ENCODE results near the gene GALE. TPM values are rescaled to one million over a fixed set of nuclear protein-coding genes. Genes with fewer than 3 reads are reported as not detected.

Gene GALE
- total RNA-seq, 1 donor from 2014 or later = 62.4 TPM

- Mint-ChIP-seq H3K4me3 (peak within 1 kb of the TSS; percentile 94), H3K27ac (peak within 1 kb of the TSS; percentile 89), H3K27me3 (ENCODE audit: insufficient read depth) (no peaks in the 10 kb centered on the region), H3K36me3 (ENCODE audit: low read depth) (no peaks in the 10 kb centered on the region), H3K4me1 (ENCODE audit: low read depth) (peaks cover 15% of the 10 kb centered on the region), H3K9me3 (no peaks in the 10 kb centered on the region)
- DNase-seq (ENCODE audit: low spot score) = peak; percentile 81
- intact Hi-C loops (cut with micrococcal nuclease) = loop anchor here (1.0 kb wide), 6 partner anchors 13 to 457 kb away; partner anchors contain the start of genes FUCA1, GALE, PITHD1 and PNRC2
Observed at GRCh38 chr1:23825076-23825761, 24.7 kb upstream of the GALE start, which contains the start of gene HMGCL. Gene HMGCL, minus strand, starts transcription at chr1:23825429. Its CDS starts 14 bp downstream, at chr1:23825415.

- DNase-seq (ENCODE audit: low spot score) = no peak
- H3K27ac Mint-ChIP-seq = peak overlapping the region; percentile 89
- peak overlapping the region; percentile 94 for H3K4me3 Mint-ChIP-seq
- no peaks in the 10 kb centered on the region for H3K27me3 Mint-ChIP-seq (ENCODE audit: insufficient read depth)
- H3K4me1 Mint-ChIP-seq (ENCODE audit: low read depth) = peaks cover 15% of the 10 kb centered on the region
- intact Hi-C loops (cut with micrococcal nuclease) = loop anchor here (1.0 kb wide), 6 partner anchors 14 to 456 kb away; partner anchors contain the start of genes FUCA1, GALE, PITHD1 and PNRC2
- H3K36me3 Mint-ChIP-seq (ENCODE audit: low read depth) = no peaks in the 10 kb centered on the region
- no peaks in the 10 kb centered on the region for H3K9me3 Mint-ChIP-seq
Observed at GRCh38 chr1:23824711-23825075, 24.1 kb upstream of the GALE start.

- no peak for DNase-seq (ENCODE audit: low spot score)
- H3K4me3 Mint-ChIP-seq = peak overlapping the region; percentile 94
- H3K9me3 Mint-ChIP-seq = no peaks in the 10 kb centered on the region
- H3K36me3 Mint-ChIP-seq (ENCODE audit: low read depth) = no peaks in the 10 kb centered on the region
- peak overlapping the region; percentile 27 for H3K27ac Mint-ChIP-seq
- peaks cover 15% of the 10 kb centered on the region for H3K4me1 Mint-ChIP-seq (ENCODE audit: low read depth)
- intact Hi-C loops (cut with micrococcal nuclease) = no loop called here
- H3K27me3 Mint-ChIP-seq (ENCODE audit: insufficient read depth) = no peaks in the 10 kb centered on the region
Observed at GRCh38 chr1:23823767-23824166, 23.2 kb upstream of the GALE start.

GRCh38 chr1:23817633-23818032 is 17.1 kb upstream of the GALE start:
- Mint-ChIP-seq H3K27me3 (ENCODE audit: insufficient read depth) (no peaks in the 10 kb centered on the region), H3K36me3 (ENCODE audit: low read depth) (peaks cover 18% of the 10 kb centered on the region), H3K4me1 (ENCODE audit: low read depth) (no peaks in the 10 kb centered on the region), H3K27ac (no peak overlapping the region), H3K4me3 (no peak overlapping the region), H3K9me3 (no peaks in the 10 kb centered on the region)
- no peak for DNase-seq (ENCODE audit: low spot score)
- intact Hi-C loops (cut with micrococcal nuclease) = no loop called here

- DNase-seq (ENCODE audit: low spot score) = no peak
- Mint-ChIP-seq H3K36me3 (ENCODE audit: low read depth) (peaks cover 21% of the 10 kb centered on the region), H3K27ac (no peak overlapping the region), H3K4me3 (no peak overlapping the region), H3K9me3 (no peaks in the 10 kb centered on the region), H3K4me1 (ENCODE audit: low read depth) (no peaks in the 10 kb centered on the region), H3K27me3 (ENCODE audit: insufficient read depth) (no peaks in the 10 kb centered on the region)
- intact Hi-C loops (cut with micrococcal nuclease) = no loop called here
Observed at GRCh38 chr1:23816906-23817305, 16.4 kb upstream of the GALE start.

GRCh38 chr1:23816361-23816760 is 15.8 kb upstream of the GALE start:
- peaks cover 22% of the 10 kb centered on the region for H3K36me3 Mint-ChIP-seq (ENCODE audit: low read depth)
- H3K4me1 Mint-ChIP-seq (ENCODE audit: low read depth) = no peaks in the 10 kb centered on the region
- no peaks in the 10 kb centered on the region for H3K9me3 Mint-ChIP-seq
- no peaks in the 10 kb centered on the region for H3K27me3 Mint-ChIP-seq (ENCODE audit: insufficient read depth)
- no peak overlapping the region for H3K27ac Mint-ChIP-seq
- H3K4me3 Mint-ChIP-seq = no peak overlapping the region
- no peak for DNase-seq (ENCODE audit: low spot score)
- intact Hi-C loops (cut with micrococcal nuclease) = no loop called here

GRCh38 chr1:23814016-23814415 is 13.5 kb upstream of the GALE start:
- H3K4me1 Mint-ChIP-seq (ENCODE audit: low read depth) = peaks cover 13% of the 10 kb centered on the region

GRCh38 chr1:23810818-23811540 is 10.4 kb upstream of the GALE start:
- Mint-ChIP-seq H3K27me3 (ENCODE audit: insufficient read depth) (no peaks in the 10 kb centered on the region), H3K36me3 (ENCODE audit: low read depth) (peaks cover 20% of the 10 kb centered on the region)

More at GRCh38 chr1:23814016-23814415, 13.5 kb upstream of the GALE start:
- intact Hi-C loops (cut with micrococcal nuclease) = no loop called here
- Mint-ChIP-seq H3K36me3 (ENCODE audit: low read depth) (peaks cover 24% of the 10 kb centered on the region), H3K27ac (no peak overlapping the region), H3K9me3 (no peaks in the 10 kb centered on the region), H3K4me3 (no peak overlapping the region), H3K27me3 (ENCODE audit: insufficient read depth) (no peaks in the 10 kb centered on the region)
- DNase-seq (ENCODE audit: low spot score) = no peak

GRCh38 chr1:23809751-23810171 is 9.2 kb upstream of the GALE start:
- Mint-ChIP-seq H3K4me3 (no peak overlapping the region), H3K4me1 (ENCODE audit: low read depth) (peaks cover 19% of the 10 kb centered on the region), H3K27ac (no peak overlapping the region), H3K36me3 (ENCODE audit: low read depth) (peaks cover 24% of the 10 kb centered on the region), H3K9me3 (no peaks in the 10 kb centered on the region), H3K27me3 (ENCODE audit: insufficient read depth) (no peaks in the 10 kb centered on the region)
- intact Hi-C loops (cut with micrococcal nuclease) = loop anchor here (1.0 kb wide), 4 partner anchors 9 to 219 kb away; partner anchors contain the start of genes FUCA1 and GALE
- peak; percentile 70 for DNase-seq (ENCODE audit: low spot score)

More at GRCh38 chr1:23810818-23811540, 10.4 kb upstream of the GALE start:
- Mint-ChIP-seq H3K27ac (no peak overlapping the region), H3K4me1 (ENCODE audit: low read depth) (peaks cover 19% of the 10 kb centered on the region), H3K9me3 (no peaks in the 10 kb centered on the region), H3K4me3 (no peak overlapping the region)
- peak; percentile 45 for DNase-seq (ENCODE audit: low spot score)
- intact Hi-C loops (cut with micrococcal nuclease) = loop anchor here (1.0 kb wide), 1 partner anchor 105 kb away; no protein-coding TSS in a partner anchor

- Mint-ChIP-seq H3K4me3 (no peak overlapping the region), H3K9me3 (no peaks in the 10 kb centered on the region), H3K36me3 (ENCODE audit: low read depth) (peaks cover 22% of the 10 kb centered on the region), H3K27ac (no peak overlapping the region), H3K27me3 (ENCODE audit: insufficient read depth) (no peaks in the 10 kb centered on the region), H3K4me1 (ENCODE audit: low read depth) (peaks cover 19% of the 10 kb centered on the region)
- no peak for DNase-seq (ENCODE audit: low spot score)
- intact Hi-C loops (cut with micrococcal nuclease) = no loop called here
Observed at GRCh38 chr1:23807453-23807852, 6.9 kb upstream of the GALE start.

- no peaks in the 10 kb centered on the region for H3K27me3 Mint-ChIP-seq (ENCODE audit: insufficient read depth)
- H3K4me3 Mint-ChIP-seq = no peak overlapping the region
- no peaks in the 10 kb centered on the region for H3K9me3 Mint-ChIP-seq
- H3K27ac Mint-ChIP-seq = no peak overlapping the region
- intact Hi-C loops (cut with micrococcal nuclease) = no loop called here
- H3K4me1 Mint-ChIP-seq (ENCODE audit: low read depth) = peaks cover 21% of the 10 kb centered on the region
- peaks cover 19% of the 10 kb centered on the region for H3K36me3 Mint-ChIP-seq (ENCODE audit: low read depth)
- DNase-seq (ENCODE audit: low spot score) = no peak
Observed at GRCh38 chr1:23806280-23806679, 5.7 kb upstream of the GALE start.

GRCh38 chr1:23805025-23805424 is 4.5 kb upstream of the GALE start:
- H3K27me3 Mint-ChIP-seq (ENCODE audit: insufficient read depth) = no peaks in the 10 kb centered on the region
- H3K27ac Mint-ChIP-seq = no peak overlapping the region
- H3K9me3 Mint-ChIP-seq = no peaks in the 10 kb centered on the region
- DNase-seq (ENCODE audit: low spot score) = no peak
- H3K36me3 Mint-ChIP-seq (ENCODE audit: low read depth) = peaks cover 17% of the 10 kb centered on the region
- no peak overlapping the region for H3K4me3 Mint-ChIP-seq
- intact Hi-C loops (cut with micrococcal nuclease) = no loop called here
- peaks cover 17% of the 10 kb centered on the region for H3K4me1 Mint-ChIP-seq (ENCODE audit: low read depth)
